ENCODE measurements around the gene KANSL3. TPM values are rescaled to one million over a fixed set of nuclear protein-coding genes. Genes with fewer than 3 reads are reported as not detected.
"Not testable (repeated sequence)": the region's sequence is repeated elsewhere in the genome, so short reads cannot be mapped to it uniquely, and the experiment has no call there.

KANSL3 gene
- total and polyA plus RNA-seq, 2 experiments from 2014 or later = 15.0 to 23.9 TPM

DNA sequence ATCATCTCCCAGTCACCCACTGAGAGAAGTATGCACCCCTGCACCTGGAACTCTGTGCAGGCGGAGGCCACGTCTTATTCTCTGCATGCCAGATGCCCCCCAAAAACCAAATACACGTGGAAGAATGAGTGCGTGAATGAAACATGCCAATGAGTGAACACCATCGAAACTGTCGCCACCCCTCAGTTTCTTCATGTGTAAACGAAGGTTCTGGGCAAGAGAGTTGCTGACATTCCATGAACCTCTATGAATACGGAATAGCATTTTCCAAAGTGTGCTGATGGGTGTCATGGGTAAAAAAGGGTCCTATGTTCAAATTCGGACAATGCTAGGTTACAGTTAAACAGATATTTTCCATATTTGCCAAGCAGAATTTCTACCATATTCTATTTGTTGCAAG is 24.2 kb upstream of the KANSL3 start:
- TF ChIP-seq EZH2phosphoT487 (IDR thresholded peaks at IDR 0.05; ENCODE audit: insufficient read depth, low read depth) (no peak), EZH2 (IDR thresholded peaks at IDR 0.05; ENCODE audit: insufficient read depth, poor library complexity, severe bottlenecking) (no peak)
- Histone ChIP-seq H3K9me2 (ENCODE audit: insufficient read depth) (no peaks in the 10 kb centered on the region), H3K9ac (no peak overlapping the region), H3F3A (ENCODE audit: insufficient read depth) (peaks cover 19% of the 10 kb centered on the region), H3K36me3 (ENCODE audit: low read depth) (no peaks in the 10 kb centered on the region), H3K4me2 (ENCODE audit: unreplicated experiment) (no peak overlapping the region), H3K27ac (no peak overlapping the region), H3K79me2 (ENCODE audit: insufficient read depth) (no peaks in the 10 kb centered on the region), H2AFZ (no peak overlapping the region), H3K27me3 (replicated peaks; ENCODE audit: insufficient read depth) (no peaks in the 10 kb centered on the region), H4K20me1 (ENCODE audit: insufficient read depth) (no peaks in the 10 kb centered on the region), H3K9me3 (ENCODE audit: low read depth) (no peaks in the 10 kb centered on the region), H3K4me1 (ENCODE audit: insufficient read depth) (peaks cover 15% of the 10 kb centered on the region; the same call in 1 of the 2 replicates), H3K4me3 (no peak overlapping the region)
- WGBS, 2 experiments (ENCODE audit: low coverage in 1 of 2, low lambda C conversion rate in 2 of 2, missing lambda C conversion rate in 2 of 2) = 71 to 76% methylated on average over 9 of the region's 9 CpGs
- in situ Hi-C loops (cut with MboI) = no loop called here
- no peak for DNase-seq

DNA sequence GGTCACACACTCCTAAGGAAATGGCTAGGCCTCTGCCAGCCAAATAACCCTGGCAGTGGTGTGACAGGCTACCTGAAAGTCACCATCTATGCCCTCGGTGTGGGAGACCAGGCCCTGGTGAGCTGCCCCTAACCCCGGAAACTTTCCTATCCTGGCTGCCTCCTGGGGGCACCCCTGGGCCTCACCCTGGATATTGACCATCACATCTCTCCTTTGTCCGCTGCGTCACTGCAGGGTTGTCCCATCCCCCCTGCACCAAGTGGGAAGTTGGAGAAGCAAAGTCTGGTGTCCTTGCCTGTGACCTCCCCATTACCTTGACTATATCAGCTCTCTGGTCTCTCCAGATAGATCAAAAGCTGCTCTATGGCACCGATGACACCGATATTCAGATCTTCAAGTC is 23.2 kb upstream of the KANSL3 start:
- H3K9me2 ChIP-seq (ENCODE audit: insufficient read depth) = no peaks in the 10 kb centered on the region
- peaks cover 19% of the 10 kb centered on the region for H3F3A ChIP-seq (ENCODE audit: insufficient read depth)
- no peak overlapping the region for H3K4me3 ChIP-seq
- no peaks in the 10 kb centered on the region for H3K79me2 ChIP-seq (ENCODE audit: insufficient read depth)
- no peak overlapping the region for H2AFZ ChIP-seq
- no peak overlapping the region for H3K9ac ChIP-seq
- 95% methylated on average over 6 of the region's 6 CpGs for WGBS, 2 experiments (ENCODE audit: low coverage in 1 of 2, low lambda C conversion rate in 2 of 2, missing lambda C conversion rate in 2 of 2)
- H3K4me1 ChIP-seq (ENCODE audit: insufficient read depth) = peaks cover 15% of the 10 kb centered on the region; the same call in 1 of the 2 replicates
- H3K4me2 ChIP-seq (ENCODE audit: unreplicated experiment) = no peak overlapping the region
- H3K36me3 ChIP-seq (ENCODE audit: low read depth) = no peaks in the 10 kb centered on the region
- TF ChIP-seq EZH2phosphoT487 (IDR thresholded peaks at IDR 0.05; ENCODE audit: insufficient read depth, low read depth) = no peak
- in situ Hi-C loops (cut with MboI) = no loop called here
- H4K20me1 ChIP-seq (ENCODE audit: insufficient read depth) = no peaks in the 10 kb centered on the region
- no peaks in the 10 kb centered on the region for H3K9me3 ChIP-seq (ENCODE audit: low read depth)
- no peak overlapping the region for H3K27ac ChIP-seq
- H3K27me3 ChIP-seq (replicated peaks; ENCODE audit: insufficient read depth) = no peaks in the 10 kb centered on the region
- DNase-seq = no peak

DNA sequence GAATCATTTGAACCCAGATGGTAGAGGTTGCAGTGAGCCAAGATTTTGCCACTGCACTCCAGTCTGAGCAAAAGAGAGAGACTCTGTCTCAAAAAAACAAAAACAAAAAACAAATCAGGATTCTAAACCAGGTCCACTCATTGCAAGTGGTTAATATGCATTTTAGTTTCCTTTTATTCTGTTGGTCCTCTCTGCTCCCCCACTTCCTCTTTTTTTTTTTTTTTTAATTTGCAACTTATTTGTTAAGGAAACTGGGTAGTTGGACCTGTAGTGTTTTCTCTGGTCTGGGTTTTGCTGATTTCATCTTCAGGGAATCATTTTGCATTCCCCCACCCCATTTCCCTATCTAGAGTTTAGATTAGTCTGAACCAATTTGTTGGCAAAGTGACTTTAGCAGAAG is 18.4 kb upstream of the KANSL3 start:
- TF ChIP-seq EZH2phosphoT487 (IDR thresholded peaks at IDR 0.05; ENCODE audit: insufficient read depth, low read depth) (no peak), EZH2 (IDR thresholded peaks at IDR 0.05; ENCODE audit: insufficient read depth, poor library complexity, severe bottlenecking) (no peak)
- Histone ChIP-seq H3K36me3 (ENCODE audit: low read depth) (no peaks in the 10 kb centered on the region), H3K4me3 (no peak overlapping the region), H3K4me1 (ENCODE audit: insufficient read depth) (no peaks in the 10 kb centered on the region), H3K79me2 (ENCODE audit: insufficient read depth) (no peaks in the 10 kb centered on the region), H3K27ac (no peak overlapping the region), H3K27me3 (replicated peaks; ENCODE audit: insufficient read depth) (no peaks in the 10 kb centered on the region), H3F3A (ENCODE audit: insufficient read depth) (no peaks in the 10 kb centered on the region), H3K9me3 (ENCODE audit: low read depth) (no peaks in the 10 kb centered on the region), H3K9ac (no peak overlapping the region), H3K4me2 (ENCODE audit: unreplicated experiment) (no peak overlapping the region), H4K20me1 (ENCODE audit: insufficient read depth) (no peaks in the 10 kb centered on the region), H2AFZ (no peak overlapping the region), H3K9me2 (ENCODE audit: insufficient read depth) (no peaks in the 10 kb centered on the region)
- in situ Hi-C loops (cut with MboI) = no loop called here
- DNase-seq = no peak

DNA sequence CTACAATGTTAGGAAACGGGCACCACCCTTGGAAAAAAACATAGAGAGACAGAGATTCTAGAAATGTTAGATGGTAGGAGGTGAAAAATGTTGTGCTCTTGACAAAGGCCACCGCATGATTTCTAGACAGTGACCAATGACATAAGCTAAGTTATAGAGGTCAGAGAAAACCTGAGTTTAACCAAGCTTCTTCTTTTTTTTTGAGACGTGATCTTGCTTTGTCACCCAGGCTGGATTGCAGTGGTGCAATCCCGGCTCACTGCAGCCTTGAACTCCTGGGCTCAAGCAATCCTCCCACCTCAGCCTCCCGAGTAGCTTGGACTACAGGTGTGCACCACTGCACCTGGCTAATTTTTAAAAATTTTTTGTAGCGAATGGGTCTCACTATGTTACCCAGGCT is 17.4 kb upstream of the KANSL3 start:
- H3K4me1 ChIP-seq (ENCODE audit: insufficient read depth) = no peaks in the 10 kb centered on the region
- H3K9me3 ChIP-seq (ENCODE audit: low read depth) = no peaks in the 10 kb centered on the region
- H3K27me3 ChIP-seq (replicated peaks; ENCODE audit: insufficient read depth) = no peaks in the 10 kb centered on the region
- no peak overlapping the region for H3K27ac ChIP-seq
- H3K36me3 ChIP-seq (ENCODE audit: low read depth) = no peaks in the 10 kb centered on the region
- 77 to 78% methylated on average over 6 of the region's 6 CpGs for WGBS, 2 experiments (ENCODE audit: low coverage in 1 of 2, low lambda C conversion rate in 2 of 2, missing lambda C conversion rate in 2 of 2)
- H3K9ac ChIP-seq = no peak overlapping the region
- H3K79me2 ChIP-seq (ENCODE audit: insufficient read depth) = no peaks in the 10 kb centered on the region
- H3K4me3 ChIP-seq = no peak overlapping the region
- H3K4me2 ChIP-seq (ENCODE audit: unreplicated experiment) = no peak overlapping the region
- in situ Hi-C loops (cut with MboI) = no loop called here
- H3K9me2 ChIP-seq (ENCODE audit: insufficient read depth) = no peaks in the 10 kb centered on the region
- H4K20me1 ChIP-seq (ENCODE audit: insufficient read depth) = no peaks in the 10 kb centered on the region
- TF ChIP-seq EZH2phosphoT487 (IDR thresholded peaks at IDR 0.05; ENCODE audit: insufficient read depth, low read depth) (no peak), EZH2 (IDR thresholded peaks at IDR 0.05; ENCODE audit: insufficient read depth, poor library complexity, severe bottlenecking) (no peak)
- DNase-seq = no peak
- no peaks in the 10 kb centered on the region for H3F3A ChIP-seq (ENCODE audit: insufficient read depth)
- no peak overlapping the region for H2AFZ ChIP-seq

DNA sequence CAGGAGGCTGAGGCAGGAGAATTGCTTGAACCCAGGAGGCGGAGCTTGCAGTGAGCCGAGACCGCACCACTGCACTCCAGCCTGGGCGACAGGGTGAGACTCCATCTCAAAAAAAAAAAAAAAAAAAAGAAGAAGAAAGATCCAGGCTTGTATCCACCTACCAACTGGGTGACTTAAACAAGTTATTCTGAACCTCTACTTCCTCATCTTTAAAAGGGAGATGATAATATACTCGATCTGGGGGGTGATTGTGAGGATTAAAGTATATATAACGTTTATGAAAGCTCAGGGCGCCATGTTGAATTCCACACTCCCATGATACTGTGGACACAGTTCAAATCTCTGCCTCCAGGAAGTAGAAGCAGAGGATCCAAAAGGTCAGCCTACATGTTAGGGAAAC is 16.7 kb upstream of the KANSL3 start:
- not testable (repeated sequence) for H3K27me3 ChIP-seq (replicated peaks; ENCODE audit: insufficient read depth); H3K27ac ChIP-seq

More for the DNA sequence above, 16.7 kb upstream of the KANSL3 start:
- H3K79me2 ChIP-seq (ENCODE audit: insufficient read depth); H3K9me2 ChIP-seq (ENCODE audit: insufficient read depth); H2AFZ ChIP-seq; DNase-seq; H3F3A ChIP-seq (ENCODE audit: insufficient read depth); H3K36me3 ChIP-seq (ENCODE audit: low read depth); H3K9me3 ChIP-seq (ENCODE audit: low read depth); in situ Hi-C loops (cut with MboI); H3K4me3 ChIP-seq; H4K20me1 ChIP-seq (ENCODE audit: insufficient read depth); H3K4me2 ChIP-seq (ENCODE audit: unreplicated experiment); H3K4me1 ChIP-seq (ENCODE audit: insufficient read depth); H3K9ac ChIP-seq: not testable (repeated sequence)
- WGBS, 2 experiments (ENCODE audit: low coverage in 1 of 2, low lambda C conversion rate in 2 of 2, missing lambda C conversion rate in 2 of 2) = 78 to 81% methylated on average over 7 of the region's 7 CpGs
